ENCODE data around the gene COLEC11.
"Not testable (repeated sequence)": the region's sequence is repeated elsewhere in the genome, so short reads cannot be mapped to it uniquely, and the experiment has no call there.

Gene COLEC11

DNA sequence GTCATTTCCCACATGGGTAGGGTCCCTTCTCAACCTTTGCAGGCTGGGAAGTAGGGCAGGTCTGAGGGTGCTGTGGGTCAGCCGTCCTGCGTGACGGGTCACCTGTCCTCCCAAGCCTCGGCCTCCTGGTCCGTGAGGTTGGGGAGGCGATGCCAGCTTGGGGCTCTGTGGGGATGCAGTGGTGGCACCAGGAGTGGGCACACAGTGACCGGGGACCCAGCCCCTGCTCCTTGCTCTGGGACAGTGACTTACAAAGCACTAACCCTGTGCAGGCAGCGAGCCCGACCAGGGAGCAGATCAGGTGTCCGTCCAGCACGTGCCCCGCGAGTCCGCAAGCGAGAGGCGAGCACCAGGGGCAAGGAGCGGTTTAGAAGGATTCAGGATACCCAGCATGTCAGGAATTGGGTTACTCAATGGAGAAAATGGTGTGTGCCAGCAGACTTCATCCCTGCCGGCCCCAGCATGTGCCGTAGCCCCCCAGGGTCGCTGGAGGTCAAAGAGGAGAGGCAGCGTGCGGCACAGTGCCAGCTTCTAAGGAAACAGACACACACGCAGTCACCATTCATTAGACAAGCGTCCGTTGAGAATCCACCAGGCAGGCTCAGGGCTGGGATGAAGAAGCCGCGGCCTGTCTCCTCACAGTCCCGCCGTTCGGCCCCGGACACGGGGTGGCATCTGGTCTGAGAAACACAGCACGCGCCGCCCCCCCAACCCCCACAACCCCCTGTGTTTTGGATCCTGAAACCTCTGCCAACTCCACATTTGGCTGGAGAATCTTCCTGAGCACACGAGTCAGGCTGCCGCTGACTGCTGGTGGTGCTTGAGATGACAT lies 11.7 kb downstream of the COLEC11 start:
- TF ChIP-seq, protein P1, sequence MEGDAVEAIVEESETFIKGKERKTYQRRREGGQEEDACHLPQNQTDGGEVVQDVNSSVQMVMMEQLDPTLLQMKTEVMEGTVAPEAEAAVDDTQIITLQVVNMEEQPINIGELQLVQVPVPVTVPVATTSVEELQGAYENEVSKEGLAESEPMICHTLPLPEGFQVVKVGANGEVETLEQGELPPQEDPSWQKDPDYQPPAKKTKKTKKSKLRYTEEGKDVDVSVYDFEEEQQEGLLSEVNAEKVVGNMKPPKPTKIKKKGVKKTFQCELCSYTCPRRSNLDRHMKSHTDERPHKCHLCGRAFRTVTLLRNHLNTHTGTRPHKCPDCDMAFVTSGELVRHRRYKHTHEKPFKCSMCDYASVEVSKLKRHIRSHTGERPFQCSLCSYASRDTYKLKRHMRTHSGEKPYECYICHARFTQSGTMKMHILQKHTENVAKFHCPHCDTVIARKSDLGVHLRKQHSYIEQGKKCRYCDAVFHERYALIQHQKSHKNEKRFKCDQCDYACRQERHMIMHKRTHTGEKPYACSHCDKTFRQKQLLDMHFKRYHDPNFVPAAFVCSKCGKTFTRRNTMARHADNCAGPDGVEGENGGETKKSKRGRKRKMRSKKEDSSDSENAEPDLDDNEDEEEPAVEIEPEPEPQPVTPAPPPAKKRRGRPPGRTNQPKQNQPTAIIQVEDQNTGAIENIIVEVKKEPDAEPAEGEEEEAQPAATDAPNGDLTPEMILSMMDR (IDR thresholded peaks at IDR 0.05; ENCODE audit: insufficient read depth, low read length, poor library complexity, severe bottlenecking), result no peak
- TF ChIP-seq EZH2phosphoT487 (conservative IDR thresholded peaks at IDR 0.05; ENCODE audit: low read length), result no peak
- no peak overlapping the region for H2AFZ ChIP-seq (ENCODE audit: low read depth, low read length, severe bottlenecking)
- no peak overlapping the region for H3K4me3 ChIP-seq (ENCODE audit: insufficient read depth, low read length, poor library complexity, severe bottlenecking)
- no peak overlapping the region for H3K27ac ChIP-seq (ENCODE audit: low read depth, low read length)
- no peaks in the 10 kb centered on the region for H4K20me1 ChIP-seq (ENCODE audit: low read depth, low read length)
- no peaks in the 10 kb centered on the region for H3F3A ChIP-seq (ENCODE audit: insufficient read depth)
- no peaks in the 10 kb centered on the region for H3K79me2 ChIP-seq (ENCODE audit: insufficient read depth, low read length)
- no peaks in the 10 kb centered on the region for H3K36me3 ChIP-seq (ENCODE audit: low read length)
- H3K4me2 ChIP-seq (ENCODE audit: low read depth, low read length, poor library complexity, severe bottlenecking), result no peak overlapping the region
- H3K27me3 ChIP-seq (ENCODE audit: low read length), result no peaks in the 10 kb centered on the region
- no peak overlapping the region for H3K9ac ChIP-seq (ENCODE audit: low read length)
- H3K9me2 ChIP-seq (replicated peaks; ENCODE audit: insufficient read depth, low read length), result no peaks in the 10 kb centered on the region
- H3K9me3 ChIP-seq (ENCODE audit: insufficient read depth, low read length), result no peaks in the 10 kb centered on the region

DNA sequence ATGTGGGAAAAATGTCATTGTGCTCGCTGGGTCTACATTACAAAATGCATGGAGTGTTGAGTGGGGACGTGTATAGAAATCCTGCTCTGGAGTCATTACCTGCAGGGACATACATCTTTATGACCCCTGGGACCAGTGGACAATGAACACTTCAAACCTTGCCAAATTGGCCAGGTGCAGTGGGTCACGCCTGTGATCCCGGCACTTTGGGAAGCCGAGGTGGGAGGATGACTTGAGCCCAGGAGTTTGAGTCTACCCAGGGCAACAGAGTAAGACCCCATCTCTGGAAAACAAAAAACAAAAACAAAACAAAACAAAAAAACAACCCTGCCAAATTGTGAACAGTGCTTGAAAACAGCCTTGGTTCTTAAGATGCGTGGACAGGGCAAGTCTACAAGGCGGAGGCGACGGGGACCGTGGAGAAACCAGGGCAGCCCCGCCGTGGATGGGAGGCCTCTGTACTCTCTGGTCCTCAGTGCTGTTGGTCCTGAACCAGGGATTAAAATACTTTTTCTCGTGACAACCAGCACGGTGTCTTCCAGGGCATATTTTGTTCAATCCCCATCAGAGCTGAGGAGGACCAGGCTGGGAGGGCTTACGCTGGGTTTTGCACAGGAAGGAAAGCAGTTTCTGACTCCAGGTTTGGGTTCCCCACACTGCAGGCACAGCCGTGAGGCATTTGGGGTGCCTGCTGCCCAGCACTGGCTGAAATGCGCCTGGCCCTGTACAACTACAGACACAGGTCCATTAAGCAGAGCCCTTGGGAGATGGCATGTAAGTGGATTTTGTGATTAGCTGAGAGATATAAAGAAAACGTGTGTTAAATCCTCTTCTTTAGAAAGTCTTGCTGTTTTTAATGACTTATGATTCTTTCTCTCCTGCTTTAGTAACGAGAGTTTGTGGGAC lies 13.7 kb downstream of the COLEC11 start:
- Histone ChIP-seq H3K4me2 (ENCODE audit: low read depth, low read length, poor library complexity, severe bottlenecking) (no peak overlapping the region), H4K20me1 (ENCODE audit: low read depth, low read length) (no peaks in the 10 kb centered on the region), H3K79me2 (ENCODE audit: insufficient read depth, low read length) (no peaks in the 10 kb centered on the region), H3K36me3 (ENCODE audit: low read length) (no peaks in the 10 kb centered on the region), H3F3A (ENCODE audit: insufficient read depth) (no peaks in the 10 kb centered on the region), H3K9me3 (ENCODE audit: insufficient read depth, low read length) (no peaks in the 10 kb centered on the region), H3K9ac (ENCODE audit: low read length) (no peak overlapping the region), H2AFZ (ENCODE audit: low read depth, low read length, severe bottlenecking) (no peak overlapping the region), H3K27ac (ENCODE audit: low read depth, low read length) (peak overlapping the region; percentile 43), H3K27me3 (ENCODE audit: low read length) (no peaks in the 10 kb centered on the region), H3K9me2 (replicated peaks; ENCODE audit: insufficient read depth, low read length) (no peaks in the 10 kb centered on the region), H3K4me3 (ENCODE audit: insufficient read depth, low read length, poor library complexity, severe bottlenecking) (no peak overlapping the region)
- TF ChIP-seq, protein P1 (IDR thresholded peaks at IDR 0.05; ENCODE audit: insufficient read depth, low read length, poor library complexity, severe bottlenecking), result no peak
- TF ChIP-seq EZH2phosphoT487 (conservative IDR thresholded peaks at IDR 0.05; ENCODE audit: low read length), result no peak

DNA sequence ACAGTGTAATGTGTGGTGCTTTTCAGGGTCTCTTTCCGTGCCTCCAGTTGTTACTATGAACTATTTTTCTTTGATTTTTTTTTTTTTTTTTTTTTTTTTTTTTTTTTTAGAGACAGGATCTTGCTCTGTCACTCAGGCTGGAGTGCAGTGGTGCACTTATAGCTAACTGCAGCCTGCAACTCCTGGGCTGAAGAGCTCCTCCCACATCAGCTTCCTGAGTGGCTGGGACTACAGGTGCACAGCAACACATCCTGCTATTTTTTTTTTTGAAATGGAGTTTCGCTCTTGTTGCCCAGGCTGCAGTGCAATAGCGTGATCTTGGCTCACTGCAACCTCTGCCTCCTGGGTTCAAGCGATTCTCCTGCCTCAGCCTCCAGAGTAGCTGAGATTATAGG lies 14.4 kb downstream of the COLEC11 start:
- peak overlapping the region; percentile 43; the same call in 1 of the 2 replicates for H3K27ac ChIP-seq (ENCODE audit: low read depth, low read length)
- H2AFZ ChIP-seq (ENCODE audit: low read depth, low read length, severe bottlenecking); H3K4me3 ChIP-seq (ENCODE audit: insufficient read depth, low read length, poor library complexity, severe bottlenecking); H3K9ac ChIP-seq (ENCODE audit: low read length); H3K4me2 ChIP-seq (ENCODE audit: low read depth, low read length, poor library complexity, severe bottlenecking); H3K36me3 ChIP-seq (ENCODE audit: low read length); H3K79me2 ChIP-seq (ENCODE audit: insufficient read depth, low read length); H3K9me2 ChIP-seq (replicated peaks; ENCODE audit: insufficient read depth, low read length); H3F3A ChIP-seq (ENCODE audit: insufficient read depth); H3K27me3 ChIP-seq (ENCODE audit: low read length); H3K9me3 ChIP-seq (ENCODE audit: insufficient read depth, low read length); H4K20me1 ChIP-seq (ENCODE audit: low read depth, low read length): not testable (repeated sequence)

Data from SU-DHL-6 (cell line).